ENCODE results near the gene REST.
"Not testable (repeated sequence)": the region's sequence is repeated elsewhere in the genome, so short reads cannot be mapped to it uniquely, and the experiment has no call there.

REST gene, protein sequence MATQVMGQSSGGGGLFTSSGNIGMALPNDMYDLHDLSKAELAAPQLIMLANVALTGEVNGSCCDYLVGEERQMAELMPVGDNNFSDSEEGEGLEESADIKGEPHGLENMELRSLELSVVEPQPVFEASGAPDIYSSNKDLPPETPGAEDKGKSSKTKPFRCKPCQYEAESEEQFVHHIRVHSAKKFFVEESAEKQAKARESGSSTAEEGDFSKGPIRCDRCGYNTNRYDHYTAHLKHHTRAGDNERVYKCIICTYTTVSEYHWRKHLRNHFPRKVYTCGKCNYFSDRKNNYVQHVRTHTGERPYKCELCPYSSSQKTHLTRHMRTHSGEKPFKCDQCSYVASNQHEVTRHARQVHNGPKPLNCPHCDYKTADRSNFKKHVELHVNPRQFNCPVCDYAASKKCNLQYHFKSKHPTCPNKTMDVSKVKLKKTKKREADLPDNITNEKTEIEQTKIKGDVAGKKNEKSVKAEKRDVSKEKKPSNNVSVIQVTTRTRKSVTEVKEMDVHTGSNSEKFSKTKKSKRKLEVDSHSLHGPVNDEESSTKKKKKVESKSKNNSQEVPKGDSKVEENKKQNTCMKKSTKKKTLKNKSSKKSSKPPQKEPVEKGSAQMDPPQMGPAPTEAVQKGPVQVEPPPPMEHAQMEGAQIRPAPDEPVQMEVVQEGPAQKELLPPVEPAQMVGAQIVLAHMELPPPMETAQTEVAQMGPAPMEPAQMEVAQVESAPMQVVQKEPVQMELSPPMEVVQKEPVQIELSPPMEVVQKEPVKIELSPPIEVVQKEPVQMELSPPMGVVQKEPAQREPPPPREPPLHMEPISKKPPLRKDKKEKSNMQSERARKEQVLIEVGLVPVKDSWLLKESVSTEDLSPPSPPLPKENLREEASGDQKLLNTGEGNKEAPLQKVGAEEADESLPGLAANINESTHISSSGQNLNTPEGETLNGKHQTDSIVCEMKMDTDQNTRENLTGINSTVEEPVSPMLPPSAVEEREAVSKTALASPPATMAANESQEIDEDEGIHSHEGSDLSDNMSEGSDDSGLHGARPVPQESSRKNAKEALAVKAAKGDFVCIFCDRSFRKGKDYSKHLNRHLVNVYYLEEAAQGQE

DNA sequence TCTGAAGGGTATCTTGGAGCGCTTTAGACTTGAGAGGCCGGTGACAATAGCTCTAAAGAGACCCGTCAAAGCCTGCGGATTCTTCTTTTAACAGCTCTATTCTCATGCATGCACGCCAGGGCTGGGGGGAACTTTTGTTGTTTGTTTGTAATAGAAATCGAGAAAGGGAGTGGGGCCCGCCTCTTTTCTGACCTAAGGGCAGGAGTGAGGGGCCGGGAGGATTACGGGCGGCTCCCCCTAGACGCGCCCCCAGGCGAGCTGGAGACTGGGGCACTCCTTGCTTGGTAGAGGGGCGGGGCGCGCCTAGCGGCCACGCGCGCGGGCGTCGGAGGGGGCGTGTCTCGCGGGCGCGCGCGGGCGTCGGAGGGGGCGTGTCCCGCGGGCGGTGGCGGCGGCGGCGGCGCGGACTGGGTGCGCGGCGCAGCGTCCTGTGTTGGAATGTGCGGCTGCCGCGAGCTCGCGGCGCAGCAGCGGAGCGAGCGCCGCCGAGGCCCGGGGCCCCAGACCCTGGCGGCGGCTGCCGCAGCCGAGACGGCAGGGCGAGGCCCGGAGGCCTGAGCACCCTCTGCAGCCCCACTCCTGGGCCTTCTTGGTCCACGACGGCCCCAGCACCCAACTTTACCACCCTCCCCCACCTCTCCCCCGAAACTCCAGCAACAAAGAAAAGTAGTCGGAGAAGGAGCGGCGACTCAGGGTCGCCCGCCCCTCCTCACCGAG, at the start of gene REST:
REST (plus strand) TSS at position 412 of the 717 bp plus-strand sequence. CDS start 2,739 bp downstream, outside the sequence.
- no peak for DNase-seq

DNA sequence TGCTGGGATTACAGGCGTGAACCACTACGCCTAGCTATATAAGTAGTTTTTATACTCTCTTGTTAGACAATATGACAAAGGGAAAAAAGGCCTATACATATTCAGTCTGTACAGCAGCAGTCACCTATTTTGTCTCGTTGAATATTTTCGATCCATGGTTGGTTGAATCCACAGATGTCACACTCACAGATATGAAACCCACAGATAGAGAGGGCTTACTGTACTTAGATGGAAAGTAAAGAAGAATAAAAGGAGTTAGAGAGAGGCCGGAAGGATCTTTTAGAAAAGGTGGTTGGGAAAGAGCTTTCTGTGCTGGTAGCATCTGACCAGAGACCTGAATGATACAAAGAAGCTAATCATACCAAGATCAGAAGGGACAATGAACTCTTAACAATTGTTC, 47.9 kb upstream of the REST start:
- no peak for DNase-seq

DNA sequence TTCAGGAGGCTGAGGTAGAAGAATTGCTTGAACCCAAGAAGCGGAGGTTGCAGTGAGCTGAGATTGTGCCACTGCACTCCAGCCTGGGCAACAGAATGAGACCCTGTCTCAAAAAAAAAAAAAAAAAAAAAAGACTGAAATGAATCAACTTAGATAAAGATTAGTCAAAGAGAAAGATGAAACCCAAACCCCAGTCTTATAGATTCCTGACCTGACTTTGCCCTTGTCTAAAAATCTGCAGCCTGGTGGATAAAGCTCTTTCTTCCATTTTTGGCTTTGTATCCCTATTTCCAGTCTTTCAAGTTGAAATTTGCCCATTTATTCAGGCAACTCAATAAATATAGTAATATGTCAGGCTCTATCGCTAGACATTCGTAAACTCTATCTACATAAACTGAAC, 46.9 kb upstream of the REST start:
- no peak for DNase-seq

DNA sequence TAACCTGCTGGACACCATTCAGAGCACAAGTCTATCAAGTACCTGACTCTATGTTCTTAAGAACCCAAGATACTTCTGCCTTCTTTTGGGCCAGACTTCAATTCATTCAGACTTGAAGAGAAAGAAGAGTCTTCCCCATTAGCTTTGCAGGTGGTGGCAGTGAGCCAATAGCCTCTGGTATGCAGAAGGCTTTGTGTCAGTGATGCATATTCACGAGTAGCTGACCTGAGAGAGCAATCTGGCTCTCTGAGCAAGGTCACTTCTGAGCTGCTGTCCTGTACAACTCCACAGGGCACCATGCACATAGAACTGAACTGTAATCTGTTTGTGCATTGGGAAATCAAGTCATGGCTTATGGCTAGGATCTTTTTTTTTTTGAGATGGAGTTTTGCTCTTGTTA, 46.3 kb upstream of the REST start:
- DNase-seq = no peak

DNA sequence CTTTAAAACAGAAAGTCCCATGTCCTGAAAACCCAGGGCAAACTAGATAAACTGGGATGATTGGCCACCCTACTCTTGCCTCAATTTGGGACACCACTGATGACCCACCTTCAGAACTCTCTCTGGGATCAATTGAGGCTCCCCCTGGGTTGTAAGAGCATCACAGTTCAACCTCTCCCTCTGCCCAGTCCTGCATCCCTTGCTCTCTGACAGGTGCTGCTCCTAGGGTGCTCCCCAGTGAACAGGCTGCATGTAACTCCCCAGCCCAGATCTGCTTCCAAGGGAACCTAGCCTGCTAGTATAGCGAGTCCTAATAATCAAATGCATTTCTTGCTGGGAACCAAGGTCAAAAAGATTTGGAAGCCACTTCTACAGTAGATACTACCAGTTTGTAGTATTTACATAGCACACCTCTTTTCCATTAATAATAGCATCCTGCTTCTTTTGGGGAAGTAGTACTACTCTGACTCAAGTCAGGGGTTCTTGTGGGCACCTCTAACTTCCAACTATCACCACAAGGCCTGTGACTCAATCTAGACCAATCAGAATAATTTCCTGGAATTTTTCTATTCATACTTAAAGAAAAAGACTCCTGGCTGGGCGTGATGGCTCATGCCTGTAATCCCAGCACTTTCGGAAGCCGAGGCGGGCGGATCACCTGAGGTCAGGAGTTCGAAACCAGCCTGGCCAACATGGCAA, 44.1 kb upstream of the REST start:
- DNase-seq = no peak

DNA sequence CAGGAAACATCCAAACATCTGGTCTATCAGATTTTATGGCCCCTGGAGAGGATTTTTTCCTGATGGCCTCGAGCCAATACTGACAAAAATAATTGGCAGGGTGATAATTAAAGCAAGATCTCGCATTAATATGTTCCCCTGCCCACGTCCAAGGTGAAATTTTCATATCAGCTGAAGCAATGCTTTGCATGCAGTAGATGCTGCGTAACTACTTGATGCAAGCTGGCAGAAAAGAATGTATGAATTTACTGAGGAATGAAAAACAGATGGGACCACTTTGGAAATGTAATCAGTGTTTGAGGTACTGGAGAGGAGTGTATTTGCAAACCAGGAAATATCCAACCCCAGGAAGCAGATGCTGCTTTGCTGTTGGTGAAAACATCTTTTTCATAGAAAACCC, 36.8 kb upstream of the REST start:
- peak; percentile 87 for DNase-seq

DNA sequence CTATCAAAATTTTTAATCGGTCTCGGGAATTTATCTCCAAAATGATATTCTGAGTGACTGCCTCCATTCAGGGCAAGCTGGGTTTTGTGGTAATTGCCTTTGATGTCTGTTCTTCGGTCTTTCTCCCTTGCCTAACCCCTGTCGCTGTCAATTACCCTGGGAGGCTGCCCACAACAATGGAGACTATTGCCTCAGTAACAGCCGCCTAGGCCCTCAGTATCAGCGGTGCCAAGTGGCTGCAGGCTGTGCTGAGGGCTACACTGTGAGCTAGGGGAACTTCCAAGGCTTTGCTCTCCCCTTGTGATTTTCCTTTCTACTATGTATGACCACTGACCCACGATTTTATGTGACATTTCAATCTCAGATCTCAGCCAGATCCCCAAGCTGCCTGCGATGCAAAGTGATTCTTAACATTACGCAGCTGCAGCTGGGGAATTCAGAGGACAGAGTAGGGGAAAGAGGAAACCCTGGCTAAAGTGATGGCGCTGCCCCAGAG, 36.3 kb upstream of the REST start:
- no peak for DNase-seq

DNA sequence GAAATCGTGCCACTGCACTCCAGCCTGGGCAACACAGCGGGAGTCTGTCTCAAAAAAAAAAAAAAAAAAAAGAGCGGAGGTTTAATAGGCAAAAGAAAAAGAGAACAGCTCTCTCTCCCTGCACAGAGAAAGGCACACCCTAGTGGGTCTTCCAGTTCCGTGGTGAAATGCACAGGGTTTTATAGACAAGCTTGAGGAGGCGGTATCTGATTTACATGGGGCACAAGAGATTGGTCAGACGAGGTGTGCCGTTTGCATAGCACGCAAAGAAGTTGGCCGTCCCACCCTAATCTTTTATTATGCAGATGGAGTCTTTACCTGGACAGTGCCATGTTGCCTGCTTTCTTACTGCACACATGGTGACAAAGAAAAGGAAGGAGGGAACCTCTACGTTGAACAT, 33.5 kb upstream of the REST start:
- DNase-seq = no peak

DNA sequence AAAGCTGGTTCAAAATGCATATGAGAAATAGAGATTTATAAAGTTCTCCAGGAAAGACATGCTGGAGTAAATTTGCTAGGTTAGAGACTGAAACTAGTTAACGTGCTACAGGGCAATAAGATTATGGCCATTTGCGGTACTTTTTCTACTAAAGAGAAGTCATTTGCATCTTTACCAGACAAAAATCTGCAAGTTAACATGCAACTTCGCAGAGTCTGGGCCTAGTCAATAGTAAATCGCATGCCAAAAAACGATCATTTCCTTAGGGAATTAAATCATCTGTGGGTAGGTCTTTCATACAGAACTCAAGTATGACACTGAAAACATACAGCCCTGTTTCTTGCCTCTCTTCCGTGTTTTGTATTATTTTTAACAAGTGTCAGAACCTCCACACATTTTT, 32.8 kb upstream of the REST start:
- DNase-seq = no peak

DNA sequence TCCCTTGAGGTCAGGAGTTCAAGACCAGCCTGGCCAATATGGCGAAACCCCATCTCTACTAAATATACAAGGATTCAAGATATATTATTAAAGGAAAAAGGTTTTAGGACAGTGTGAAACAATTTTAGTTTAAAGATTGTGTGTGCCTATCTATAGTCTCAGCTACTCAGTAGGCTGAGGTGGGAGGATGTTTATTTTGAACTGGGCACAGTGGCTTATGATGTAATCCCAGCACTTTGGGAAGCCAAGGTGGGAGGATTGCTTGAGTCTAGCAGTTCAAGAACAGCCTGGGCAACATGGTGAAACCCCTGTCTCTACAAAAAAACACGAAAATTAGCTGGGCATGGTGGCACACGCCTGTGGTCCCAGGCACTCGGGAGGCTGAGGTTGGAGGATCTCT, 31.4 kb upstream of the REST start:
- DNase-seq = no peak

DNA sequence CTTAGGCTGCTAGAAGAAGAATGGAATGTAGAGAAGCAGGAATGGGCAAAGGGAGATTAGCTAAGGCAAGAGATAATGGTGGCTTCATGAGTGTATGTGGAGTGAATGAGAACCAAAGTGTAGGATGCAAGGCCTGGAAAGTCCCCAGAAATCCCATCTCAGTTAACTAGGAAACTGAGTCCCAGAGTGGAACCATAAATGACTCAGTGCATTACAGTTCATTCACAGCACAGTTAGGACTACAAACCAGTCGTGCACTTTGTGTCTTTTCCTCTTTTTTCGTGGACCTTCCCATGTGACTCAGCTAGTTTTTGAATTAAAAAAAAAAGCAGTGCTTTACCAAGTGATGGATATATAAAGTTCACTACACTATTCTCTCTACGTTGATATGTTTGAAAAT, 27.7 kb upstream of the REST start:
- DNase-seq = no peak

DNA sequence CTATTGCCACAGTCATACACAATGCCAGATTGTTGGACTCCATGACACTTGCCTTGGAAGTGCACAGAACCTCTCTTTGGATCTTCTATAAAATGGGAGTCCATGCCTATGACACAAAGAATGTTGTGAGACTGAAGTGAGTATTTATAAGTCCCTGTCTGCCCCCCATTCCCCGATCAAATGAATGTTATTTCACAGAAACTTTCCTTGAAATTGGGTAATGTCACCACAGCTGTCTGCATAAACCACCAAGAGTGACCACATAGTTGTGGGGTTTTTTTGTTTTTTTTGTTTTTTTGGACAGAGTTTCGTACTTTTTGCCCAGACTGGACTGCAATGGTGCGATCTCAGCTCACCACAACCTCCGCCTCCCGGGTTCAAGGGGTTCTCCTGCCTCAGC, 27.1 kb upstream of the REST start:
- no peak for DNase-seq

DNA sequence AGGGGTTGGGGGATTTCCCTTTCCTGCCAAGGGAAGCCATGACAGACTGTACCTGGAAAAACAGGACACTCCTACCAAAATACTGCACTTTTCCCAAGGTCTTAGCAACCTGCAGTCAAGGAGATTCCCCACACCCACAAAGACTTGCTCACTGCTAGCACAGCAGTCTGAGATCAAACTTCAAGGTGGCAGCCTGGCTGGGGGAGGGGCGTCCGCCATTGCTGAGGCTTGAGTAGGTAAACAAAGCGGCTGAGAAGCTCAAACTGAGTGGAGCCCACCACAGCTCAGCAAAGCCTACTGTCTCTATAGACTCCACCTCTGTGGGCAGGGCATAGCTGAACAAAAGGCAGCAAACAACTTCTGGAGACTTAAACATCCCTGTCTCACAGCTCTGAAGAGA, 23.2 kb upstream of the REST start:
- not testable (repeated sequence) for DNase-seq

DNA sequence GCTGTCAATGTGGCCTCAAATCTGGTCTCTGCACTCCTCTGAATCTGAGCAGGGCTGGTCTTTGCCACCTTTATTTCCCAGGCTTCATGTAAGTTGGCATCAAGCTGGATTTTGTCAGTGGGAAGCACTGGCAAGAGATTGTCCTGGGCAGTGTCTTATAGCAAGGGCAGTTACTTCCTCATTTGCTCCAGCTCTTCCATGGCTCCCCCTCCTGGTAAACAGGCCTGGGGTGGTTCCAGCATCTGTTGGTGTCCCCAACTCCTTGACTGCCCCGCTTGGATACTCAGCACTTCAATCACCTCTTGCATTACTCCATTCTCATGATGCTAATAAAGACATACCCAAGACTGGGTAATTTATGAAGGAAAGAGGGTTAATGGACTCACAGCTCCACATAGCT, 15.0 kb upstream of the REST start:
- DNase-seq = no peak

DNA sequence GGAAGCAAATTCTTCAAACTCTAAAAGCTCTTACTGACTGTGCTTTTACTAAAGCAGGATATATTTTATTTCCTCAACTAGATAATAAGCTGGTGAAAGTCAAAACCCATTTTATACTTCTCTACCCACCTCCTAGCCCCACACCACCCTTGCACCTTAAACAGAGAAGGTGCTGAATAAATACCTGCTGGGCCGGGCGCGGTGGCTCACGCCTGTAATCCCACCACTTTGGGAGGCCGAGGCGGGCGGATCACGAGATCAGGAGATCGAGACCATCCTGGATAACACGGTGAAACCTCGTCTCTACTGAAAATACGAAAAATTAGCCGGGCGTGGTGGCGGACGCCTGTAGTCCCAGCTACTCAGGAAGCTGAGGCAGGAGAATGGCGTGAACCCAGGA, 9.9 kb upstream of the REST start:
- not testable (repeated sequence) for DNase-seq

DNA sequence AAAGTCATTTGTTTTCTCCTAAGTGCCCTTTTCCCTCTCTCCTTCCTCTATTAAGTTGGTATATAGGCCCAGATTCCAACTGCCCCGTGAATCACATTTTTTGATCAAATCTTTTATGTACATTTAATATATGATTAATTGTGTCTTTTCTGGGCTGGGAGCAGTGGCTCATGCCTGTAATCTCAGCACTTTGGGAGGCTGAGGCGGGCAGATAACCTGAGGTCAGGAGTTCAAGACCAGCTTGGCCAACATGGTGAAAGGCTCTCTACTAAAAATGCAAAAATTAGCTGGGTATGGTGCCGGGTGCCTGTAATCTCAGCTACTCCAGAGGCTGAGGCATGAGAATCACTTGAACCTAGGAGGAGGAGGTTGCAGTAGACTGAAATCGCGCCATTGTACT, 7.5 kb upstream of the REST start:
- DNase-seq = not testable (repeated sequence)

DNA sequence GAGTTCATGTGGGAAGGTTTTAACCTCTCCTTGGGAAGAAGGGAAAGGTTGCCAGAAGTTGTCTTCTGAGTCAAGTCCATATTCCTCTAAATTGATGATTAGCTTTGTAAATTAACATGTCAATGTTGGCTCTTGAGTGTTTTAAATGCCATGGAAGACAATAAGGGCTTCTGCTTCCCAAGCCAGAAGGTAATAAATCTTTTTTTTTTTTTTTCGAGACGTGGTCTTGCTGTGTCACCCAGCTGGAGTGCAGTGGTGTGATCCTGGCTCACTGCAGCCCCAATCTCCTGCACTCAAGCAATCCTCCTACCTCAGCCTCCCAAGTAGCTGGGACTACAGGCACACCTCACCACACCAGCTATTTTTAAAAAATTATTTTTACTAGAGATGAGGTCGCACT, 5.0 kb upstream of the REST start:
- no peak for DNase-seq

DNA sequence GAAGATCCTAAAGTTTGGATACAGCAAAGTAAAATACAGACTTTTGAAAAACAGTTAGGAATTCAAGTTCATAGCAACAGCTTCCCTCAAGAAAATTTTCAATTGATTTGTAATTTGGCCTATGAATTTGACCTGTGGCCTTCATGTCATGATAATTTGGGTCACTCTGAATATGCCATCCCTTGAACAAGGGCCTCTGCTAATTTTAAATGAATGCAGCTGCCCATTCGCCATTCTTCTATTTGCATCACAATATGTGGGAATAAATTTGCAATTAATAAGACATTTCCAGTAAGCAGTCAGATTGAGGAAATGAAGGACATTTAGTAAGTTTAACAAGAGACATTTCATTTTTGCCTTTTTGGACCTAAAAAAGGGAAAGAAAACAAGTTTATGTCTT, 1.9 kb upstream of the REST start:
- no peak for DNase-seq

DNA sequence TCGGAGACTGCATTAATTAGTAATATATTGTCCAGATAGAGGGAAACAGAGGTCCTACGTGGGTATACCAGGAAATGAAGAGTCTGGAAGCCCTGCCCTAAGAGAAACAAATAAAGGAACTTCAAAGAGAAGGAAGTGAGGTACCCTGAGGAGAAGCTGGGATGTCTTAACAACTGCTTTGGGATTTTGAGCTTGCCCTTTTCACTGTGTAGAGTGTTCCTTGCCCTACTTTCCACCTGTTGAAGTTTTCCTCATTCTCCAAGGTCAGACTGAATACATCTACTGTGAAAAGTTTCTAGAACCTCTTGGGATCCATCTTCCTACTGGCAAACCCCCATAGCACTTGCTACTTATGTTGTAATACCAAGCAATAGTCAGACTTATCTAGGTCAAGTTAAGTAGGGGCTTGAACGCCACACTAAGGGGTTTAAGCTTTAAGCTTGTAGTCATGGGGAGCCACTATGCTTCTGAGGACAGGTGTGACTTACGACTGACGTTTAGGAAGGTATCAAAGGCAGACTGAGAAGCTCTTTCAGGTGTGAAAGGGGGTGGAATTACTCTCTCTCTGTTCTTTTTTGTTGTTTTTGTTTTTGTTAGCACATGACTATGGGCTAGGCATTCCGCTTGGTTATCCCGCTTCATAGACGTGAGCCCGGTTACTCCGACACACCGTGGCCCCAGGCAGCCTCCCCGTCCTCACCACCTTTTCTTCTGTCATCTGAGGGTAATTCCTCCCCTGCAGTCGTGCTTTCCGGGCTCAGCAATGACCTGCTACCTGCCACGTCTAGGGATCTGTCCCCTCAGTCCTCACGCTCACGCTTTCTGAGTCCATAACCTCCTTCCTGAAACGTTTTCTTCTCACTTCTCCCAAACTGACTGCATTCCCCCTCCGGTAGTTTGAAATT, 959 bp upstream of the REST start:
- no peak for DNase-seq

DNA sequence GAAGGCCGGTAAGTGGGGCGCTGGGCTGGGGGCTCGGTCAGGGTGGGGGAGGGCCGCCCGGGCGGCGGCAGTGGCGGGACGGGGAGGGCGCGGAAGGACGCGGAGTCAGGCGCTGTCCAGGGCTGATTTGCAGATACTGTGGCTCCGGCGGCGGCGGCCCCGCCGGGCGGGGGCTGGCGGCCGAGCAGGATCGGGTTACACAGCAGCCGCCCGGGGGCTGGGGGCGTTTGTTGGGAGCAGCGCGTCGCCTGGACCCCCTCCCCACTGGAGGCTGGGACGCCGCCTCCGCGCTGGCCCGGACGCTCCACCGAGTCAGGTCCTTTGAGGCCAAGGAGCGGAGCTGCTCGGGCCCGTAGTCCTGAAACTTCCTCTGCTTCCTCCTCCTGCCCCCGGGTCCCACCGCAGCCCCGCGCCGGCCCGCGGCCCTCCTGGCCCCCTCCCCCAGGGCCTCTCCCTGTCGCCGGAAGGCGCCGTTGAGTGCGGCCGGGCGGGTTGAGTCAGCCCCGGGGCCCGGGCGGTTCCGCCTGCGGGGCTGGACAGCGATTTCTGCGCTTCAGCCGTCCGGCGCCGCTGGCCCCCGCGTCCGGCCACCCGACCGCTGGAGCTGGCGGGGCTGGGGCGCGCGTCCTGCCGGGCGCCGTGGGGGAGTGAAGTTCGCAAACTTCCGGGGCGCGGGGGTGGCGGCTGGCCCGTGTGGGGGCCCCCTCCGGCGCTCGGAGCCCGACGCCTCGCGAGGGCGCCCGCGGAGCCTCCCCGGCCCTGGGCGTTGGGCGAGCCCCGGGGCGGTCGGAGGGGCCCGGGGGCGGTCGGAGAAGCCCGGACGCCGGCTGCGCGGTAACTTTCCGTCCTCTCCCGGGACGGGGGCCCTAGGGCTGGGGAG, 746 bp downstream of the REST start:
- DNase-seq = no peak
